GM21576 (cell line): ENCODE data around the gene ACTR10.

Source experiments
- ATAC-seq: cut with Tn5 transposase; IDR thresholded peaks from one replicate; pipeline ENCODE4 v1.9.1; 2021; ENCODE audit warnings: mild to moderate bottlenecking, moderate library complexity; ENCODE audit not compliant: unreplicated experiment

ACTR10 gene

GRCh38 chr14:58278177-58278576 is 78.2 kb downstream of the ACTR10 start:
- ATAC-seq, result no peak

GRCh38 chr14:58280954-58281787 is 81.2 kb downstream of the ACTR10 start:
- ATAC-seq, result peak; percentile 71

GRCh38 chr14:58281969-58282368 is 82.0 kb downstream of the ACTR10 start:
- ATAC-seq, result no peak

- ATAC-seq, result no peak
Measured at GRCh38 chr14:58282925-58283593, 83.1 kb downstream of the ACTR10 start.

DNA sequence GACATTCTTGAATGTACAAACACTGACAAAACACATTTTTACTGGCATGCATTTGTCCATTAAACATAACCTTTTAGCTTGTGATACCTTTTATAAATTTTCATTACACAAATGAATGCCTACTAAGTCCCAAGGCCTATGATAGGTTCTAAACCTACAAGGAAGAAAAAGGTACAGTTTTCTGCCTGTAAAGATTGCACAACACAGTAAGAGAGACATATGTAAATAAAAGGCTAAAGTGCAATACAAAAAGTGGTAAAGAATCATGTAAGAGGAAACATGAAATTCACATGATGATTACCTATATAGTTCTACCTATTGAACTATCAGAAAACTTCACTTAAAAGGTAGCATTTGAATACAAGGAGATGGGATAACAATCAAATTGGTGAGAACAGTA is 83.8 kb downstream of the ACTR10 start:
- no peak for ATAC-seq

GRCh38 chr14:58285132-58285531 is 85.2 kb downstream of the ACTR10 start:
- ATAC-seq, result no peak
